ENCODE measurements around the gene CCDC201. TPM values are rescaled to one million over a fixed set of nuclear protein-coding genes. Genes with fewer than 3 reads are reported as not detected.

The CCDC201 gene
- total RNA-seq, 2 donors from 2014 or later: not detected

DNA sequence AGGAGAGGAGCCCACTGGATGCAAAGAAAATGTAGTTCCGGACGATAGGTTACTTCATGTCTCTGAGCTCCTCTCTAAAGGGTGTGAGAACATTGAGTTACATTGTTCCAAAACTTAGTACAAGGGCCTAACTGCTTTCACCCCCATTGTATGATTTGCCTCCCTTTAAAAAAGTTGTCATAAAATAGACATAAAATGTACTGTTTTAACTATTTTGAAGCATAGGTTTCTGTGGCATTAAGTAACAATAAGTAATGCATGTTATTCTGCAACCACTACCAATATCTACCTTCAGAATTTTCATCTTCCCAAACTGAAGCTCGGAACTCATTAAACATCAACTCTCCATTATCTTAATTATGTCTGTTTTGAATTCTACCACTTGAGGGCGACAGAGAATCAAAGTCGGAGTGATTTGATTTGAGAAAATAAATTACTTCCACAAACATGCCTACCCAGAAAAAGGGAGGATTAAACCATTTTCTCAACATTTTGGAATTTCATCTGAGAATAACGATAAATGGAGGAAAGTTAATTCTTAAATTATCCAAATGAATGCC is 18.1 kb upstream of the CCDC201 start:
- Histone ChIP-seq H3K4me3 (no peak overlapping the region), H3K4me1 (ENCODE audit: control insufficient read depth in 1 of 2, low read depth in 2 of 2) (peaks cover 0 to 11% of the 10 kb centered on the region in 2 donors), H3K9me3 (no peaks in the 10 kb centered on the region), H3K27ac (no peak overlapping the region), H3K27me3 (replicated peaks; ENCODE audit: insufficient read depth) (peaks cover 8% of the 10 kb centered on the region), H3K36me3 (no peaks in the 10 kb centered on the region)
- no peak for ATAC-seq (ENCODE audit: insufficient number of reproducible peaks, low FRiP score, low read depth)
- DNase-seq (ENCODE audit: low spot score): no peak
- TF ChIP-seq, protein P1, sequence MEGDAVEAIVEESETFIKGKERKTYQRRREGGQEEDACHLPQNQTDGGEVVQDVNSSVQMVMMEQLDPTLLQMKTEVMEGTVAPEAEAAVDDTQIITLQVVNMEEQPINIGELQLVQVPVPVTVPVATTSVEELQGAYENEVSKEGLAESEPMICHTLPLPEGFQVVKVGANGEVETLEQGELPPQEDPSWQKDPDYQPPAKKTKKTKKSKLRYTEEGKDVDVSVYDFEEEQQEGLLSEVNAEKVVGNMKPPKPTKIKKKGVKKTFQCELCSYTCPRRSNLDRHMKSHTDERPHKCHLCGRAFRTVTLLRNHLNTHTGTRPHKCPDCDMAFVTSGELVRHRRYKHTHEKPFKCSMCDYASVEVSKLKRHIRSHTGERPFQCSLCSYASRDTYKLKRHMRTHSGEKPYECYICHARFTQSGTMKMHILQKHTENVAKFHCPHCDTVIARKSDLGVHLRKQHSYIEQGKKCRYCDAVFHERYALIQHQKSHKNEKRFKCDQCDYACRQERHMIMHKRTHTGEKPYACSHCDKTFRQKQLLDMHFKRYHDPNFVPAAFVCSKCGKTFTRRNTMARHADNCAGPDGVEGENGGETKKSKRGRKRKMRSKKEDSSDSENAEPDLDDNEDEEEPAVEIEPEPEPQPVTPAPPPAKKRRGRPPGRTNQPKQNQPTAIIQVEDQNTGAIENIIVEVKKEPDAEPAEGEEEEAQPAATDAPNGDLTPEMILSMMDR (IDR thresholded peaks at IDR 0.05): peak; percentile 61

DNA sequence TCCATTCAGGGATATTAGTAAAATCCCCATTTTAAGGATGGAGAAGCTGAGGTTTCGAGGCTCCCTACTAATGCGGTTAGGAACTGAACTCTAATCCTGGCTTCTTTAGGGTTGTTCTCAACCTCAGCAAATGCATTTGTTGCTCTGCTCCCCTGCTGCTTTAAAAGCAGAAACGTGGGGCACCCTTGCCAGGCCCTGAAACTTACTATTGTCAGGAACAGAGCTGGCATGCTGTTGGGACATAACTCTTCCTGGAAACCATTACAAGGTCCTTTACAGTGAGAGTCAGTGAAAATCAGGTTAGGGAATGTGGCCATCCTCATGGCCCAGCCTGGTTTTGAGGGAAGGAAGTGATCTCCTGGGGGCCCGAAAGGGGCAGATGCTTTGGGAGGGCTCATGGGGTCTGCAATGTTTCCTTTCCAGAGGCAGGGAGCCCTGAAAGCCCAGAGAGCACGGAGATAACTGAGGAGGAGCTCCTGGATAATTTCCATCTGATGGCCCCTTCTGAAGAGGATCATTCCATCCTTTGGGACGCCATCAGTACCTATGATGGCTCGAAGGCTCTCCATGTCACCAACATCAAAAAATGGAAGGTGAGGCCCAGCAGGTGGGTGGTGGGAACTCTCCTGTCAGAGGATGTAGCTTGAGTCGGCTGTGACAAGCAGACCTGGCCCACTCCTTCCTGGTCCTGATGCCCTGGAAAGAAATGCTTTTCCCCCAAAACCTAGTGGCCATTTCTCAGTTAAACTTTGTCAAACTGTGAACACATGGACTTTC is 17.4 kb upstream of the CCDC201 start:
- Histone ChIP-seq H3K9me3 (no peaks in the 10 kb centered on the region), H3K27me3 (replicated peaks; ENCODE audit: insufficient read depth) (peaks cover 8% of the 10 kb centered on the region), H3K4me1 (ENCODE audit: control insufficient read depth in 1 of 2, low read depth in 2 of 2) (peaks cover 0 to 11% of the 10 kb centered on the region in 2 donors), H3K4me3 (no peak overlapping the region), H3K27ac (no peak overlapping the region), H3K36me3 (no peaks in the 10 kb centered on the region)
- DNase-seq (ENCODE audit: low spot score) (no peak), ATAC-seq (ENCODE audit: insufficient number of reproducible peaks, low FRiP score, low read depth) (no peak)
- TF ChIP-seq, protein P1 (IDR thresholded peaks at IDR 0.05): no peak

DNA sequence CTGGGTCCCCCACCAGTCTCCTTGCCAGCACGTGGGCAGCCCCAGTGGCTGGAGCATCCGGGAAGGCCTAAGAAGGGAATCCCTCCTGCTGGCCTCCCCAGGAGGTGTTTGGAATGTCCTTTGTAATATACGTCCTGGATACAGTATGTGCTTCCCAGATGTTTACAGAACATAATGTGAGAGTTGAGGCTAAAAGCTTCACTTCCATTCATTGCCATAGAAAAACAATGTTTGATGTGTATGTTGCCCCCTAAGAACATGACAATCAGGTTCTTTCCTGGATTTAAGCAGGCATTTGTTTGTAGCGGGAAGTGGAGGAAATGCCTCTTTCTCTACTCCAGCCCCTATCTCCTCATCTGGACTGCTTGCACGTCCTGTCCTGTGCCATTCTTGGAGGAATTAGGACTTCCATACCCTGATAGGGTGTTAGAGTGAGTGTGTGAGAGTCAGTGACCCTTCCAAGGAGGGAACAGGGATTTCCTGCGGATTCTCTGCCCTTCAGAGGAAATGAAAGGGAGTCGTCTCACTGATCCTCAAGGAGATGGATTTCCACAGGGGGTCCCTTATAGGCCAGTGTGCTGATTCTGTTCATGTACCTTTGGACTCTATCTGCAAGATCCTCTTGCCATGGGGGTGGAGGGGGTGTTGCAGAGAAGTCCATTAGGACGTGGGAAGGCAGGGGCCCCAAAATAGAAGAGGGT is 16.6 kb upstream of the CCDC201 start:
- TF ChIP-seq, protein P1 (IDR thresholded peaks at IDR 0.05): no peak
- Histone ChIP-seq H3K4me3 (no peak overlapping the region), H3K27me3 (replicated peaks; ENCODE audit: insufficient read depth) (peaks cover 8% of the 10 kb centered on the region), H3K27ac (no peak overlapping the region), H3K4me1 (ENCODE audit: control insufficient read depth in 1 of 2, low read depth in 2 of 2) (peaks cover 0 to 11% of the 10 kb centered on the region in 2 donors), H3K36me3 (no peaks in the 10 kb centered on the region), H3K9me3 (no peaks in the 10 kb centered on the region)
- ATAC-seq (ENCODE audit: insufficient number of reproducible peaks, low FRiP score, low read depth): no peak
- no peak for DNase-seq (ENCODE audit: low spot score)

DNA sequence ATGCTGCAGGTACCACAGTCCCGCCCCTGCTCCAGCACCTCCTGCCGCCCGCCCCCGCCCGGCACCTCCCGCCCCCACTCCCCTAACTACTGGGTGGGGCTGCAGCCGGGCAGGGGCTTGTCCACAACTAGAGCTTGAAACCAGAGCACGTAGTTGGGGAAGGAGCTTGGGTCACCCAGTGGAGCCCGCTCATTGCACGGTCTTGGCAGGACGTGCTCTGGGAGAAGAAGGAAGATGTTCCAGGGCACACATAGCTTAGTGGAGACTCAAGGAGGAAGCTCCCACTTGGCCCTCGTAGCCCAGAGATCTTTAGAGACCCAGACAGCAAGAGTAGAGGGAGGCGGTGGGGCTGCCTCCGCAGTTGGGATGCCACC is 16.1 kb upstream of the CCDC201 start:
- TF ChIP-seq, protein P1 (IDR thresholded peaks at IDR 0.05): no peak
- ATAC-seq (ENCODE audit: insufficient number of reproducible peaks, low FRiP score, low read depth) (no peak), DNase-seq (ENCODE audit: low spot score) (no peak)
- H3K36me3 ChIP-seq: no peaks in the 10 kb centered on the region
- H3K27ac ChIP-seq: no peak overlapping the region
- peaks cover 8% of the 10 kb centered on the region for H3K27me3 ChIP-seq (replicated peaks; ENCODE audit: insufficient read depth)
- no peaks in the 10 kb centered on the region for H3K9me3 ChIP-seq
- H3K4me3 ChIP-seq: peak overlapping the region; percentile 56
- H3K4me1 ChIP-seq (ENCODE audit: control insufficient read depth in 1 of 2, low read depth in 2 of 2): peaks cover 0 to 11% of the 10 kb centered on the region in 2 donors

All from thoracic aorta (tissue), 2 donors.